Adipose tissue (tissue), 3 donors: ENCODE data around the gene METTL18. TPM values are rescaled to one million over a fixed set of nuclear protein-coding genes. Genes with fewer than 3 reads are reported as not detected.

Experiments used
- polyA plus RNA-seq, 3 donors: library from polyadenylated mRNA; stranded (reverse); fragments of 200-250 nt; gene quantifications; one replicate each; pipeline ENCODE4 v1.2.3, GENCODE V29; 2013
- donor health status: healthy with polysubstance abuse.
- donor health status: Bipolar disorder and iron deficiency.
- donor health status: healthy.

The METTL18 gene
- polyA plus RNA-seq, 3 donors, result 3.9 to 5.3 (median 4.2) TPM

Other genes starting within 250 kb of the METTL18 start
- 1 to 10 TPM in 1 of 3 donors, under 1 TPM in 2; 0.22 to 3.6 (median 0.67) TPM for gene F5, start 208.4 kb downstream of the METTL18 start, polyA plus RNA-seq
- 10 to 100 TPM in 1 of 3 donors, 1 to 10 TPM in 2; 1.0 to 20.7 (median 3.0) TPM for gene SELP, start 164.8 kb downstream of the METTL18 start, polyA plus RNA-seq
- 10 to 100 TPM in 2 of 3 donors, 1 to 10 TPM in 1; 3.8 to 25.4 (median 24.3) TPM for gene SELL, start 83.3 kb downstream of the METTL18 start, polyA plus RNA-seq
- 10 to 100 TPM in 1 of 3 donors, 1 to 10 TPM in 1, under 1 TPM in 1; 0.87 to 65.7 (median 7.6) TPM for gene SELE, start 60.8 kb downstream of the METTL18 start, polyA plus RNA-seq
- gene SCYL3, start 99.0 kb upstream of the METTL18 start, polyA plus RNA-seq, result 1 to 10 TPM; 3.5 to 5.1 (median 4.0) TPM